ENCODE results near the gene SULT2B1. TPM values are rescaled to one million over a fixed set of nuclear protein-coding genes. Genes with fewer than 3 reads are reported as not detected.
A peak's percentile ranks its signal among the peaks of the same experiment; 100 is the strongest.
"Not testable (repeated sequence)": the region's sequence is repeated elsewhere in the genome, so short reads cannot be mapped to it uniquely, and the experiment has no call there.

The SULT2B1 gene
- total RNA-seq, 4 donors from 2014 or later = 0.93 to 3.9 (median 1.0) TPM; not detected in 1

DNA sequence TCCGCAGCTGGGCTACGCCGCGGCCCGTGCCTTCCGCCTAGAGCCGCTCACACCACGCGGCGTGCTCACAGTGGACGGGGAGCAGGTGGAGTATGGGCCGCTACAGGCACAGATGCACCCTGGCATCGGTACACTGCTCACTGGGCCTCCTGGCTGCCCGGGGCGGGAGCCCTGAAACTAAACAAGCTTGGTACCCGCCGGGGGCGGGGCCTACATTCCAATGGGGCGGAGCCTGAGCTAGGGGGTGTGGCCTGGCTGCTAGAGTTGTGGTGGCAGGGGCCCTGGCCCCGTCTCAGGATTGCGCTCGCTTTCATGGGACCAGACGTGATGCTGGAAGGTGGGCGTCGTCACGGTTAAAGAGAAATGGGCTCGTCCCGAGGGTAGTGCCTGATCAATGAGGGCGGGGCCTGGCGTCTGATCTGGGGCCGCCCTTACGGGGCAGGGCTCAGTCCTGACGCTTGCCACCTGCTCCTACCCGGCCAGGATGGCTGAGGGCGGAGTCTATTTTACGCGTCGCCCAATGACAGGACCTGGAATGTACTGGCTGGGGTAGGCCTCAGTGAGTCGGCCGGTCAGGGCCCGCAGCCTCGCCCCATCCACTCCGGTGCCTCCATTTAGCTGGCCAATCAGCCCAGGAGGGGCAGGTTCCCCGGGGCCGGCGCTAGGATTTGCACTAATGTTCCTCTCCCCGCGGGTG, 77.8 kb downstream of the SULT2B1 start:
- Histone ChIP-seq H3K9me3 (no peaks in the 10 kb centered on the region), H3K27ac (peak overlapping the region; percentile 41 to 98 (median 89)), H3K4me1 (peaks cover 8 to 75% (median 35%) of the 10 kb centered on the region in 3 donors), H3K36me3 (peaks cover 0 to 52% of the 10 kb centered on the region in 2 donors), H3K4me3 (peak overlapping the region in 1 of 2 donors; percentile 5), H3K27me3 (no peaks in the 10 kb centered on the region)
- 60% methylated on average over 4 of the region's 48 CpGs; no CpG with 5 or more reads in 1 of the 2 donors for WGBS, 2 donors (ENCODE audit: low coverage in 1 of 2)
- TF ChIP-seq, protein P1, sequence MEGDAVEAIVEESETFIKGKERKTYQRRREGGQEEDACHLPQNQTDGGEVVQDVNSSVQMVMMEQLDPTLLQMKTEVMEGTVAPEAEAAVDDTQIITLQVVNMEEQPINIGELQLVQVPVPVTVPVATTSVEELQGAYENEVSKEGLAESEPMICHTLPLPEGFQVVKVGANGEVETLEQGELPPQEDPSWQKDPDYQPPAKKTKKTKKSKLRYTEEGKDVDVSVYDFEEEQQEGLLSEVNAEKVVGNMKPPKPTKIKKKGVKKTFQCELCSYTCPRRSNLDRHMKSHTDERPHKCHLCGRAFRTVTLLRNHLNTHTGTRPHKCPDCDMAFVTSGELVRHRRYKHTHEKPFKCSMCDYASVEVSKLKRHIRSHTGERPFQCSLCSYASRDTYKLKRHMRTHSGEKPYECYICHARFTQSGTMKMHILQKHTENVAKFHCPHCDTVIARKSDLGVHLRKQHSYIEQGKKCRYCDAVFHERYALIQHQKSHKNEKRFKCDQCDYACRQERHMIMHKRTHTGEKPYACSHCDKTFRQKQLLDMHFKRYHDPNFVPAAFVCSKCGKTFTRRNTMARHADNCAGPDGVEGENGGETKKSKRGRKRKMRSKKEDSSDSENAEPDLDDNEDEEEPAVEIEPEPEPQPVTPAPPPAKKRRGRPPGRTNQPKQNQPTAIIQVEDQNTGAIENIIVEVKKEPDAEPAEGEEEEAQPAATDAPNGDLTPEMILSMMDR (IDR thresholded peaks at IDR 0.05) = no peak
- TF ChIP-seq POLR2AphosphoS5 (IDR thresholded peaks at IDR 0.05) (no peak), EP300 (IDR thresholded peaks at IDR 0.05) (no peak), POLR2A (IDR thresholded peaks at IDR 0.05) (no peak)
- ATAC-seq = peak; percentile 50

DNA sequence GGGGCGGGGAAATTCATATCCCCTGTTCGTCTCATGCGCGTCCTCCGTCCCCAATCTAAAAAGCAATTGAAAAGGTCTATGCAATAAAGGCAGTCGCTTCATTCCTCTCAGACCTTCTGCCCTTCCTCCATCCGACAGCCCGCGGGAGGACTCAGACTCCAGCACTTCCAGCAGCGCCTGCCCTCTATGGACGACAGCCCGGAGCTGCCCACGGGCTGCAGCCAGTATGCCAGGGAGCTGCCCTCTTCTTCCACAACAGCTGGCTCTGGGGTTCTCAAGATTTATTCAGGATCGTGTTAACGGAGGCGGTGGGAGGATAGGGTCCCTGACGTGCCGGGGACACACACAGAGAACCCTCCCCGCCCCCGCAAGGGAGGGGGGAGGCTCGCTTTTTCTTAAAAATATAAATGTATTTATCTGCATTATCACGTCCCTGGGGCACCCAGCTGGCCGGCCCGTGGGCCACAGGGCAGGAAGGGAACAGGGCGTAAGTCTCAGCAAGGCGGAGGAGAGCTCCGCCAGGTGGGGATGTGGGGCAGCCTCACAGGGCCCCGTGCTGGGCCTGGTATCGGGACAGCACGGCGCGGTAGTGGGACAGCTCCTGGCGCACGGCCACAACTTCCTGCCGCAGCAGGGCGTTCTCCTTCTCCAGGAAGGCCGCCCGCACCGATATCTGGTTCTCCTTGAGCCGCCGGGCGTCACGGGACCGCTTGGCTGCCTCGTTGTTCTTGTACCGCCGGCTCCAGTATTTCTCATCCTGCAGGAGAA, 78.5 kb downstream of the SULT2B1 start:
- peak; percentile 23 for ATAC-seq
- H3K27me3 ChIP-seq = no peaks in the 10 kb centered on the region
- peak overlapping the region; percentile 41 to 98 (median 89) for H3K27ac ChIP-seq
- H3K9me3 ChIP-seq = no peaks in the 10 kb centered on the region
- TF ChIP-seq POLR2AphosphoS5 (IDR thresholded peaks at IDR 0.05) (no peak), POLR2A (IDR thresholded peaks at IDR 0.05) (no peak), EP300 (IDR thresholded peaks at IDR 0.05) (no peak)
- TF ChIP-seq, protein P1 (IDR thresholded peaks at IDR 0.05) = peak in 1 of 4 experiments; percentile 38
- H3K4me1 ChIP-seq = peaks cover 10 to 75% (median 35%) of the 10 kb centered on the region in 3 donors
- H3K4me3 ChIP-seq = peak overlapping the region in 1 of 2 donors; percentile 5
- H3K36me3 ChIP-seq = peaks cover 0 to 52% of the 10 kb centered on the region in 2 donors
- no CpG with 5 or more reads among the region's 47 CpGs for WGBS, 2 donors (ENCODE audit: low coverage in 1 of 2)

DNA sequence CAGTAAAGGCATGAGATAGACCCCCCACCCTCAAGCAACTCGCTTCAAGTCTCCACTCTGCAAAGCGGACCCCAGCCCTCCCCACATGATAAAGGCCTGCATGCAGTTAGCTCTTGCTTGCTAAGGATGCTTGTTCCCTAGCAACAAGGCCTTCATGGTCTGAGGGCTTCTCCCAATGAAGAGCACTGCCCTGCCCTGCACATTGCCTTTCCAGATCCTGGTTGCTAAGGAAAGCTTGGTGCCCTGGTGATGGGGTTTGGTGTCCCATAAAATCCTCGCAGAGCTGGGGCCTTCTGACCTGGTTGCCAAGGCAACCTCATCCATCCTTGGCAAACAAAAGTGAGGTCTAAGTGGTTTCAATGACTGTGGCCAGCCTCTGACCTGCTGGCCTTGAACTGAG, 79.3 kb downstream of the SULT2B1 start:
- no peak for ATAC-seq
- peaks cover 10 to 77% (median 36%) of the 10 kb centered on the region in 3 donors for H3K4me1 ChIP-seq

DNA sequence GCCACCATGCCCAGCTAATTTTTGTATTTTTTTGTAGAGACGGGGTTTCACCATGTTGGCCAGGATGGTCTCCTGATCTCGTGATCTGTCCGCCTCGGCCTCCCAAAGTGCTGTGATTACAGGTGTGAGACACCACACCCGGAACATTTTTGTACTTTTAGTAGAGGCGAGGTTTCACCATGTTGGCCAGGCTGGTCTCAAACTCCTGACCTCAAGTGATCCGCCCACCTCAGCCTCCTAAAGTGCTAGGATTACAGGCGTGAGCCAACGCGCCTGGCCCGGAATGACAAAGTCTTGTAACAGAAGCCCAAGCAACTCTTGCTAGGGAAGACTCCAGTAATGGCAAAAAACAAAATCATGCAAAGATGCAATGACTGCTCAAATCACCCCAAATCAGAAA, 80.3 kb downstream of the SULT2B1 start:
- not testable (repeated sequence) for ATAC-seq
- peaks cover 10 to 86% (median 41%) of the 10 kb centered on the region in 3 donors for H3K4me1 ChIP-seq
- WGBS, 2 donors (ENCODE audit: low coverage in 1 of 2) = 94% methylated on average over 5 of the region's 11 CpGs; no CpG with 5 or more reads in 1 of the 2 donors

More for the DNA sequence above, 79.3 kb downstream of the SULT2B1 start:
- Histone ChIP-seq H3K9me3 (no peaks in the 10 kb centered on the region), H3K4me3 (peak overlapping the region in 1 of 2 donors; percentile 5), H3K27me3 (no peaks in the 10 kb centered on the region), H3K27ac (peak overlapping the region; percentile 1 to 98 (median 89)), H3K36me3 (peaks cover 0 to 46% of the 10 kb centered on the region in 2 donors)
- WGBS, 2 donors (ENCODE audit: low coverage in 1 of 2) = 70% methylated on average over 2 of the region's 3 CpGs; no CpG with 5 or more reads in 1 of the 2 donors
- TF ChIP-seq POLR2A (IDR thresholded peaks at IDR 0.05) (no peak), POLR2AphosphoS5 (IDR thresholded peaks at IDR 0.05) (no peak), EP300 (IDR thresholded peaks at IDR 0.05) (no peak)
- TF ChIP-seq, protein P1 (IDR thresholded peaks at IDR 0.05) = no peak

DNA sequence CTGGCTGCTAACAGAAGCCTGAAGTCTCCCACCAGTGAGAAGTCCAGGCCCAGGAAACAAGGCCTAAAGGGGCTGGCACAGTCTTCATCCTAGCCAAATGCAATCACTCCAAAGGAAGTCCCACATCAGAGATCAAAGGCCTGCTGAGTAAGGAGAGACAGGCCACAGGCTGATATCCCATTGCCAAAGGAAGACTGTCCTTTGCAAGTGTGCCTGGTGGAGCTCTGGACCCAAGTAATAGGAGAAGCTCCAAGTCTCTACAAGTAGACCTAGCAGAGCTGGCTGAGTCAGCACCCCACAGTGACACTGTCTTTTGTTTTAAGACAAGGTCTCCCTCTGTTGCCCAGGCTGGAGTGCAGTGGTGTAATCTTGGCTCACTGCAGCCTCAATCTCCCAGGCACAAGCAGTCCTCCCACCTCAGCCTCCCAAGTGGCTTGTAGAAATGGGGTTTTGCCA, 80.7 kb downstream of the SULT2B1 start:
- H3K4me1 ChIP-seq = peaks cover 10 to 86% (median 41%) of the 10 kb centered on the region in 3 donors
- H3K27me3 ChIP-seq = no peaks in the 10 kb centered on the region
- TF ChIP-seq POLR2A (IDR thresholded peaks at IDR 0.05) = no peak
- TF ChIP-seq EP300 (IDR thresholded peaks at IDR 0.05) = no peak
- TF ChIP-seq, protein P1 (IDR thresholded peaks at IDR 0.05) = no peak
- TF ChIP-seq POLR2AphosphoS5 (IDR thresholded peaks at IDR 0.05) = no peak
- H3K4me3 ChIP-seq = no peak overlapping the region
- no peak for ATAC-seq
- H3K36me3 ChIP-seq = peaks cover 0 to 32% of the 10 kb centered on the region in 2 donors
- no peaks in the 10 kb centered on the region for H3K9me3 ChIP-seq
- peak overlapping the region in 3 of 4 donors; percentile 92 to 98 (median 93) for H3K27ac ChIP-seq

More for the DNA sequence above, 80.3 kb downstream of the SULT2B1 start:
- H3K4me3 ChIP-seq, H3K9me3 ChIP-seq, H3K27me3 ChIP-seq: not testable (repeated sequence)
- Histone ChIP-seq H3K36me3 (peaks cover 0 to 36% of the 10 kb centered on the region in 2 donors), H3K27ac (peak overlapping the region in 3 of 4 donors; percentile 92 to 98 (median 93))
